T-helper 17 cell (primary cell): ENCODE measurements around the gene CDH12. TPM values are rescaled to one million over a fixed set of nuclear protein-coding genes. Genes with fewer than 3 reads are reported as not detected.

Experiments
- ATAC-seq: fragments of 150-1000 bp; cut with Tn5 transposase; 2 replicates; pipeline ENCODE4 v1.10.0; 2021; ENCODE audit warnings: mild to moderate bottlenecking, moderate library complexity
- DNase-seq, 3 donors: peaks; one replicate each; pipeline versions ENCODE4 v3.0.0 to v3.0.0-alpha.2; 2020 to 2021
- H3K9me3 ChIP-seq: one replicate; pipeline ENCODE4 v1.7.0; 2013; ENCODE audit warnings: low read length, mild to moderate bottlenecking; ENCODE audit not compliant: control insufficient read depth, poor library complexity, severe bottlenecking
- H3K27ac Mint-ChIP-seq: one replicate; pipeline ENCODE4 v1.8.0; 2022; ENCODE audit warnings: mild to moderate bottlenecking, moderate library complexity, mixed read lengths
- H3K27me3 Mint-ChIP-seq: one replicate; pipeline ENCODE4 v1.8.0; 2022; ENCODE audit warnings: mixed read lengths
- H3K36me3 Mint-ChIP-seq: one replicate; pipeline ENCODE4 v1.8.0; 2022; ENCODE audit warnings: low read depth, mixed read lengths
- H3K4me1 Mint-ChIP-seq: one replicate; pipeline ENCODE4 v1.8.0; 2022; ENCODE audit warnings: mild to moderate bottlenecking, mixed read lengths
- H3K4me3 Mint-ChIP-seq: one replicate; pipeline ENCODE4 v1.8.0; 2022; ENCODE audit warnings: mild to moderate bottlenecking, moderate library complexity, mixed read lengths
- total RNA-seq, 4 donors: library from RNA in 2 of 4; stranded (reverse) in 2 of 4; gene quantifications; one replicate each; pipeline ENCODE4 v1.2.3 and lab custom pipeline; 2022 to 2026

CDH12 gene
- total RNA-seq, 2 donors from 2014 or later = not detected

DNA sequence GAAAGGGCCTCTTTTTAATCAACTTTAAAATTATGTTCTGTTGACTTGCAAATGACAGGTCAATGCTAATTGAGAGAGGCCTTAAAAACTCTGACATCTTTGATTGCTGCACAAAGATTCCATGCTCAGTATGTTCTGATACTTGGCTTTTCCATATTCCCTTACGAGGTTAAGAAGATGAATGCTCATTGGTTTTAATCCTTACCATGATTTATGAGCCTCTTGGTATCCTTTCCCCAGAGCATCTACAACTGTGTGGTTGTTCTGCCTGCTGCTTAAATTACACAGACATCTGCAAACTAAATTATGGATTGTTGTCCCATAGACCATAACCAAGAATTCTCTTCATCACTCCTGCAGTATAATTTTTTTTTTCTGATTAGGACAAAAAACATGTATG is 352.6 kb downstream of the CDH12 start:
- no peak overlapping the region for H3K4me3 Mint-ChIP-seq
- H3K27me3 Mint-ChIP-seq = no peaks in the 10 kb centered on the region

DNA sequence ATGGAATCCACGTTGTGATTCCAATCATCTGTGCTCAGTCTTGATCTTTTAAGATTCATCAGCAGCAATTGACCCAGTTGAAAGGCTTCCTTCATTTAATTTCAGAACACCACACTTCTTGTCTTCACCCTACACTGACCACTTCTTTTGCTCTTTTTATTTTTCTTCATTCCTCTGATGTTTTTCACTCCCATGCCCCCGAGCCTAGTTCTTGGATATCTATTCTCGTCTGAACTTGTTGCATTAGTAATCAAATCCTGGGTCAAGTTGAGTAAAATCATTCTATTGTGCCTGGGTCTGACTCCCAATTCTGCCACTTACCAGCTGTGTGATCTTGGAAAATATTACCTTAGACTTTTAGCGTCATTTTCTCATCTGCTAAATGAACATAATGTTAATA is 356.5 kb downstream of the CDH12 start:
- no peaks in the 10 kb centered on the region for H3K4me1 Mint-ChIP-seq

More for the DNA sequence above, 352.6 kb downstream of the CDH12 start:
- ATAC-seq (no peak), DNase-seq (no peak)
- no peaks in the 10 kb centered on the region for H3K4me1 Mint-ChIP-seq
- H3K9me3 ChIP-seq = no peaks in the 10 kb centered on the region
- no peak overlapping the region for H3K27ac Mint-ChIP-seq
- no peaks in the 10 kb centered on the region for H3K36me3 Mint-ChIP-seq

DNA sequence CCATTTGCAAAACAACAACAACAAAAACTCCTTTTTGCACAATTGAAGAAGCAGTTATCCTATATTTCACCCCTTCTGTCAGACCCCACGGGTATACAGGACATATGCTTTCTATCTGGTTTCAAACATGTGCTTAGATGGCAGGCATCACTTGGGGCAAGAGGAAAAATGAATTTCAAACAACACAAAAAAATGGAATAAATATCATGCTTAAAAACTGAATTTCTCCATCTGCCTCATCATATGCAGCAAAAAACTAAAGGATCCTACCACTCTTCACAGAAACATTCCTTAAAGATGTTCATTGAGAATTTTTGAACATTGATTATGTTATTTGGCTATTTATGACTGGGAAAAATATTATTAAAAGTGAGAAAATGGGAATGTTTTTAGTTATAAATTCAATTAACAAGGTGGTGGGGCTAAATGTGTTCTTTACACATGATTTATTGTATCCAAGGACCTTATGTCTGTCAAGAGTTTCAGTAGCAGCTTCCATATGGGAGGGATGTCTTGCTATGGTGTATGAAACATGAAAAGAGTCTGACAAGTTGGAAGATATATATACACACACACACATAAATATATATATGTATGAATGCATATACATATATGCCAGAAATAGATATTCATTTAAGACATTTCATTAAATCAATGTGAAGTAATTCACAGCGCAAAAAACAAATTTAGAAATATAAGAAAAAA is 358.0 kb downstream of the CDH12 start:
- H3K9me3 ChIP-seq = no peaks in the 10 kb centered on the region
- Mint-ChIP-seq H3K27me3 (no peaks in the 10 kb centered on the region), H3K4me3 (no peak overlapping the region), H3K4me1 (no peaks in the 10 kb centered on the region), H3K36me3 (no peaks in the 10 kb centered on the region), H3K27ac (no peak overlapping the region)
- ATAC-seq (no peak), DNase-seq (no peak)

More for the DNA sequence above, 356.5 kb downstream of the CDH12 start:
- Mint-ChIP-seq H3K4me3 (no peak overlapping the region), H3K27ac (no peak overlapping the region), H3K27me3 (no peaks in the 10 kb centered on the region), H3K36me3 (no peaks in the 10 kb centered on the region)
- no peak for DNase-seq
- no peaks in the 10 kb centered on the region for H3K9me3 ChIP-seq
- ATAC-seq = no peak

DNA sequence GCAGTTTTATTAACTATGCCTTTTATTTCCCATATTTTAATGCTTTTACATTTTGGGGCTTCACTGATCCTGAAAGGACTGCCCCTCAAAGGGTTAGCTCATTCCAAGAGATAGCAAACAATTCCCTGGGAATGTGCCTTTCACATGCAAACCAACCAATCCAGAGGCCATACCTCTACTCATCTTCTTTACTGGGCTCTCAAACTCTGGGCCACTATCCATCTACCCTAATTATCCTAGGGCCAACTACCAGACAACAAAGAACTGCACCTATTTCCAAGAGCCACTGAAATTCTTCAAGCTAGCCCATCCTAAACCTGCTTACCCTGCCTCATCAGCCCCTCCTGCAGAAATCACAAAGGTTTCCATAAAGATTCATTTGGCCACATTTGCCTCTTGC is 364.7 kb downstream of the CDH12 start:
- Mint-ChIP-seq H3K36me3 (no peaks in the 10 kb centered on the region), H3K4me1 (no peaks in the 10 kb centered on the region), H3K27me3 (no peaks in the 10 kb centered on the region), H3K27ac (no peak overlapping the region), H3K4me3 (no peak overlapping the region)
- DNase-seq (no peak), ATAC-seq (no peak)
- no peaks in the 10 kb centered on the region for H3K9me3 ChIP-seq

DNA sequence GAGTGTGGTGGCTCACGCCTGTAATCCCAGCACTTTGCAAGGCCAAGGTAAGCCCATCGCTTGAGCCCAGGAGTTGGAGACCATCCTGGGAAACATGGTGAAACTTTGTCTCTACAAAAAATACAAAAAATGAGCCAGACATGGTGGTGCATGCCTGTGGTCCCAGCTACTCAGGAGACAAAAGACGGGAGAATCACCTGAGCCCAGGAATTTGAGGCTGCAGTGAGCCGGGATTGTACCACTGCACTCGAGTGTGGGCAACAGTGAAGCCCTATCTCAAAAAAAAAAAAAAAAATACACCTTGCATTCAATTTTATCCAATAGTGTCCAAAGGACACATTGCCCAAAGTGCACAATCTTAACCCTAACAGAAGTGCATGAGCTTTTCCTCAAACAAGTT is 372.8 kb downstream of the CDH12 start:
- H3K4me3 Mint-ChIP-seq = no peak overlapping the region
- H3K9me3 ChIP-seq = no peaks in the 10 kb centered on the region
- ATAC-seq (no peak), DNase-seq (no peak)
- H3K36me3 Mint-ChIP-seq = no peaks in the 10 kb centered on the region
- no peaks in the 10 kb centered on the region for H3K4me1 Mint-ChIP-seq
- no peaks in the 10 kb centered on the region for H3K27me3 Mint-ChIP-seq
- H3K27ac Mint-ChIP-seq = no peak overlapping the region

DNA sequence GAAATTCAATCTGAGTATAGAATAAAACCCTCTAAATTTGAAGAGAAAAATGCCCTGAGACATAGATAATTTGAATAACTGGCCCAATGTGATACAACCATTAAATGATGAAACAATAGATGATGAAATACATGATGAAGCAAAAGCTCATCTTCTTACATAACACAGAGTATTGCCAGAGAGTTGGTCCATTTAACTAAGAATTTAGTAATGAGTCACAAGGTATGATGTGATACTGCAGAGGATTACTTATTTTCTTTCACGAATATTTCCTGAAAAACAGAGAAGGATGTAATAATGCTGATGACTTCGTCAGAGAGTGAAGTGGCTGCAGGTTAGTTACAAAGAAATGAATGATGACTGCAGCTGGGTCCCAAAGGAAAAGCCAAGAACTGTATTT is 379.3 kb downstream of the CDH12 start:
- Mint-ChIP-seq H3K27ac (no peak overlapping the region), H3K4me3 (no peak overlapping the region), H3K27me3 (no peaks in the 10 kb centered on the region), H3K4me1 (no peaks in the 10 kb centered on the region), H3K36me3 (no peaks in the 10 kb centered on the region)
- no peaks in the 10 kb centered on the region for H3K9me3 ChIP-seq
- DNase-seq = no peak
- ATAC-seq = no peak

DNA sequence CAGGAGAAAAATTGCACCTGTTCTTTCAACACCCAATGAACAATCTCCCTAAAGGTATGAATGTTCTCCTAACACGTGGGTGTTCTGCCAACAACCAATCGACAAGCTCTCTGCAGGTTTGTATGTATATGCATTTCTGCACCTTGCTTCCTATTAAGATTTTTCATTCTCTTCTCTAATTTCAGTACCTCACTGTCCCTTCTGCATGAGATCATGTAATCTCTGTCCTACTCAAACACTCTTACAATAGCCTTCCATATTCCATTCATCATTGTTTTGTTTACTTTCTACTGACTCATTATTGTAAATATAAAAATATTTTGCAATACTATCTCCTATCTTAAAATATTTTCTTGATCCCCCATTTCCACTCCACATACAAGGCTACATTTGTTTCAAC is 382.0 kb downstream of the CDH12 start:
- DNase-seq (no peak), ATAC-seq (no peak)
- no peaks in the 10 kb centered on the region for H3K36me3 Mint-ChIP-seq
- H3K27ac Mint-ChIP-seq = no peak overlapping the region
- no peaks in the 10 kb centered on the region for H3K4me1 Mint-ChIP-seq
- H3K9me3 ChIP-seq = no peaks in the 10 kb centered on the region
- no peaks in the 10 kb centered on the region for H3K27me3 Mint-ChIP-seq
- no peak overlapping the region for H3K4me3 Mint-ChIP-seq

DNA sequence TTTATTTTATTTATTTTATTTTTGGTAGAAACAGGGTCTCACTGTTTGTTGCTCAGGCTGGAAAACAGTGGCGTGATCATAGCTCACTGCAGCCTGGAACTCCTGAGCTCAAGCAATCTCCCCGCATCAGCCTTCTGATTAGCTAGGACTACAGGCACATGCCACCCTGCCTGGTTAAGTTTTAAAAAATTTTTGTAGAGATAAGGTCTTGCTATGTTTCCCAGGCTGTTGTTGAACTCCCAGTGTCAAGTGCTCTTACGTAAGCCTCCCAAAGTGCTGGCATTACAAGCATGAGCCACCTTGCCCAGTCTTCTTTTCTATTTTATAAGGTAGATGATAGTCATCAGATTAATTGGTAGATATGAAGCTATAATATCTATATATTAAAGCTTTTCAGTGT is 382.7 kb downstream of the CDH12 start:
- Mint-ChIP-seq H3K27me3 (no peaks in the 10 kb centered on the region), H3K36me3 (no peaks in the 10 kb centered on the region), H3K4me1 (no peaks in the 10 kb centered on the region), H3K4me3 (no peak overlapping the region), H3K27ac (no peak overlapping the region)
- DNase-seq = no peak
- H3K9me3 ChIP-seq = no peaks in the 10 kb centered on the region
- no peak for ATAC-seq

DNA sequence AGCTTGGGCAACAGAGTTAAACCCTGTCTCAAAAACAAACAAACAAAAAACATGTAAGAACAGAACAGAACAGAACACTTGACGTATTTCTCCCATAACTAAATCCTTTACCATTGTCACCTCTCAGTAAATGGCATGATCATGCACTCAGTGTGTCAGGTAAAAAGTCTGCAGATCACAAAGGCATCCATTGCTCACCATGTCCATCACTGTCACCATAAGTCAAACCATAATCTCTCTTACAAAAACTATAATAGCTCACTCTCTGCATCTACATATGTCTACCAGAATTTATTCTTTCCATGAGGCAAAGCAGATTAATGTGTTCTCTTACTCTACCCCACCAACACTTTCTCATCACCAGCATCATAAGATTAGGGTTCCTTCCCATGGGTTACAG is 387.5 kb downstream of the CDH12 start:
- H3K9me3 ChIP-seq = no peaks in the 10 kb centered on the region
- Mint-ChIP-seq H3K27ac (no peak overlapping the region), H3K4me1 (no peaks in the 10 kb centered on the region), H3K27me3 (no peaks in the 10 kb centered on the region), H3K36me3 (no peaks in the 10 kb centered on the region), H3K4me3 (no peak overlapping the region)
- no peak for DNase-seq
- ATAC-seq = no peak

DNA sequence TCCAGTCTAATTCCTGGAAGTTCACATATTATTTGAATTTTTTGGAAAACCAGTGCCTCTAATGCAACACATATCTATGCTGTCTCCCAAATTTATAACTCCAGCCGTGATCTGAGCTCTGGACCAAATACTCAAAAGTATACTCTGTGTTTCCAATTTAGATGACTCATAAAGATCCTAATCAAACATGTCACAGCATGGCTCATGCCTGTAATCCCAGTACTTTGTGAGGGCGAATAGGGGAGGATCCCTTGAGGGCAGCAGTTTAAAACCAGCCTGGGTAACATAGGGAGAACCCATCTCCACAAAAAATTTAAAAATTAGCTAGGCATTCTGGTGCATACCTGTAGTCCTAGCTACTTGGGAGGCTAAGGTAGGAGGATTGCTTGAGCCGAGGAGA is 388.0 kb downstream of the CDH12 start:
- ATAC-seq (no peak), DNase-seq (no peak)
- Mint-ChIP-seq H3K4me3 (no peak overlapping the region), H3K27me3 (no peaks in the 10 kb centered on the region), H3K4me1 (no peaks in the 10 kb centered on the region), H3K36me3 (no peaks in the 10 kb centered on the region), H3K27ac (no peak overlapping the region)
- no peaks in the 10 kb centered on the region for H3K9me3 ChIP-seq

DNA sequence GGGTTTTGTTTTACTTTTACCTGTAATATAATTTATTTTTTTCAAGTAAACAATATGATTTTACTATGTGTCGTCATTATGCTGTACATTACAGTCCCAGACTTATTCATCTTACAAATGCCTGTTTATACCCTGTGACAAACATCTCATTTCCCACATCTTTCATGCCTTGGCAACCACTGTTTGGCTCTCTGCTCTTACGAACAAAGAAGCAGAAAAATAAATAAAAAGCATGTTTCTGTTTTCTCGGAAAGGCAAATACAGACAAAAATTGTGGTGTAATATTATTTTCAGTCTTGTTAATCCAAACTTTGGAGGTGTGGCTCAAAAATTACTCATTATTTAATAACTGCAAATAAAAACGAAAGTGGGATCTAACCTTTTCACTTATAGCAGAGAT is 393.0 kb downstream of the CDH12 start:
- H3K4me3 Mint-ChIP-seq = no peak overlapping the region
- ATAC-seq = no peak
- no peaks in the 10 kb centered on the region for H3K4me1 Mint-ChIP-seq
- H3K9me3 ChIP-seq = no peaks in the 10 kb centered on the region
- no peaks in the 10 kb centered on the region for H3K27me3 Mint-ChIP-seq
- no peaks in the 10 kb centered on the region for H3K36me3 Mint-ChIP-seq
- DNase-seq = no peak
- no peak overlapping the region for H3K27ac Mint-ChIP-seq

DNA sequence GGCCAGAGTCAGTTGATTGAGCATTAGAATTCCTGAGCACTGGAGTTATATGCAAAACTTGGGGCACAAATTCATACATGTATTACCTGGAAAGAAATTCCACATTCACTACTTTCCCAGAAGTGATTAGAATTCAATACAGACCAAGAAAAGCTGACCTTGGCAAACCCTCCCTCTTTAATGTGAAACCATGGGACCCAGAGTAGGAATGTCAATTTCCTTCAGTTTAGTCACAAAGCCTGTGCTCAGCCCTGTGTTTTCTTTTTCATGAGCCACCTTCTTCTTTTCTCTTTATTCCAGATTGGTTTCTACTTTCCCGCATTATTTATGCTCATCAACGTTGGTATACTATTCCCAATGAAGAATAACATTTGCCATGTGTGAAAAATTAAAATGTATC is 420.2 kb downstream of the CDH12 start:
- no peak overlapping the region for H3K27ac Mint-ChIP-seq
- no peak for ATAC-seq
- H3K27me3 Mint-ChIP-seq = no peaks in the 10 kb centered on the region
- no peaks in the 10 kb centered on the region for H3K4me1 Mint-ChIP-seq
- no peak overlapping the region for H3K4me3 Mint-ChIP-seq
- DNase-seq = no peak
- no peaks in the 10 kb centered on the region for H3K36me3 Mint-ChIP-seq
- no peaks in the 10 kb centered on the region for H3K9me3 ChIP-seq

DNA sequence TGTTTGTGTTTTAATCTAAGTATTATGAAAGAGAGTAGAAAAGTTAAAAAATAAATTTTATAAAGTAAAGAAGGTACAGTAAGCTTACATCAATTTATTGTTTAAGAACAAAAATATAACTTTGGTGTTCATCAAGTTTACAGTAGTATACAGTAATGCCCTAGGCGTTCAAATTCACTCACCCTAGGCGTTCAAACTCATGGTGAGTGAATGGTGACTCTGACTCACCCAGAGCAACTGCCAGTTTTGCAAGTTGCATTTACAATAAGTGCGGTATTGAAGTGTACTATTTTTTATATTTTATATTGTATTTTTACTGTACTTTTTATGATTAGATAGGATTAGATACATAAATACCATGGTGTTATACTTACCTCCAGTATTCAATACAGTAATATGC is 421.3 kb downstream of the CDH12 start:
- Mint-ChIP-seq H3K4me1 (no peaks in the 10 kb centered on the region), H3K36me3 (no peaks in the 10 kb centered on the region), H3K4me3 (no peak overlapping the region), H3K27me3 (no peaks in the 10 kb centered on the region), H3K27ac (no peak overlapping the region)
- DNase-seq (no peak), ATAC-seq (no peak)
- H3K9me3 ChIP-seq = no peaks in the 10 kb centered on the region

DNA sequence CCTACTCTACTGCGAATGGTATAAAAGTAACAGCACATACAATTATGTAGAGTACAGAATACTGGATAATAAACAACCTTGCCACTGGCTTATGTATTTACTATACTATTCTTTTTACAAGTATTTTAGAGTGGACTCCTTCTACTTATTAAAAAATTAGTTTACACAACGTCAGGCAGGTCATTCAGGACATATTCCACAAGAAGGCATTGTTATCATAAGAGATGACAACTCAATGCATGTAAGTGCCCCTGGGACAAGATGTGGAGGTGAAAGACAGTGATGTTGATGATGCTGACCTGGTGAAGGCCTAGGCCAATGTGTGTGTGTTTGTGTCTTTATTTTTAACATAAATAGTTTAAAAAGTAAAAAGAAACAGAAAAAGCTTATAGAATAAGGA is 421.7 kb downstream of the CDH12 start:
- H3K27me3 Mint-ChIP-seq = no peaks in the 10 kb centered on the region
- no peaks in the 10 kb centered on the region for H3K36me3 Mint-ChIP-seq
- DNase-seq (no peak), ATAC-seq (no peak)
- H3K4me3 Mint-ChIP-seq = no peak overlapping the region
- H3K27ac Mint-ChIP-seq = no peak overlapping the region
- H3K9me3 ChIP-seq = peaks cover 3% of the 10 kb centered on the region
- no peaks in the 10 kb centered on the region for H3K4me1 Mint-ChIP-seq
